OCI-LY1 (cell line): ENCODE data around the gene PEX7.
"Not testable (repeated sequence)": the region's sequence is repeated elsewhere in the genome, so short reads cannot be mapped to it uniquely, and the experiment has no call there.

Source experiments
- H2AFZ ChIP-seq: fragments of 200-600 bp; sonication (generic), shearing (Covaris generic); 2 replicates; pipeline ENCODE4 v1.6.0; 2014; ENCODE audit warnings: antibody characterized with exemption, mild to moderate bottlenecking, low read length
- H3F3A ChIP-seq: fragments of 200-600 bp; sonication (generic), shearing (Covaris generic); 2 replicates; pipeline ENCODE4 v1.6.0; 2014; ENCODE audit warnings: mild to moderate bottlenecking, antibody characterized with exemption, low read length, moderate library complexity; ENCODE audit not compliant: insufficient read depth
- H3K27ac ChIP-seq: fragments of 200-600 bp; sonication (generic); 2 replicates; pipeline ENCODE4 v1.5.1; 2014; ENCODE audit warnings: low read length, mixed run types, mild to moderate bottlenecking, low read depth; ENCODE audit not compliant: poor library complexity, severe bottlenecking
- H3K27me3 ChIP-seq: fragments of 200-600 bp; sonication (generic); 2 replicates; pipeline ENCODE4 v1.6.0; 2014; ENCODE audit warnings: antibody characterized with exemption, mild to moderate bottlenecking, low read length, moderate library complexity; ENCODE audit not compliant: insufficient read depth
- H3K36me3 ChIP-seq: fragments of 200-600 bp; sonication (generic); 2 replicates; pipeline ENCODE4 v1.6.1; 2014; ENCODE audit warnings: mild to moderate bottlenecking, antibody characterized with exemption, low read length, moderate library complexity, mixed read lengths; ENCODE audit not compliant: insufficient read depth
- H3K4me1 ChIP-seq: fragments of 200-600 bp; sonication (generic); 2 replicates; pipeline ENCODE4 v1.5.1; 2014; ENCODE audit warnings: mild to moderate bottlenecking, low read length, moderate library complexity; ENCODE audit not compliant: insufficient read depth, severe bottlenecking
- H3K4me2 ChIP-seq: fragments of 200-600 bp; sonication (generic), shearing (Covaris generic); 2 replicates; pipeline ENCODE4 v1.6.1; 2014; ENCODE audit warnings: low read length
- H3K4me3 ChIP-seq: fragments of 200-600 bp; sonication (generic); 2 replicates; pipeline ENCODE4 v1.5.1; 2014; ENCODE audit warnings: low read length, low read depth, mild to moderate bottlenecking, mixed read lengths; ENCODE audit not compliant: poor library complexity, severe bottlenecking
- H3K79me2 ChIP-seq: fragments of 200-600 bp; shearing (Covaris generic); 2 replicates; pipeline ENCODE4 v1.6.1; 2016; ENCODE audit warnings: mixed run types, low read length, mixed read lengths; ENCODE audit not compliant: insufficient read depth
- H3K9ac ChIP-seq: fragments of 200-600 bp; sonication (generic), shearing (Covaris generic); 2 replicates; pipeline ENCODE4 v1.6.1; 2014; ENCODE audit warnings: mild to moderate bottlenecking, low read length, mixed read lengths
- H3K9me2 ChIP-seq: fragments of 200-600 bp; sonication (generic), shearing (Covaris generic); 2 replicates; pipeline ENCODE4 v1.6.1; 2014; ENCODE audit warnings: low read depth, mild to moderate bottlenecking, low read length, mixed read lengths
- H3K9me3 ChIP-seq: fragments of 200-600 bp; shearing (Covaris generic); 2 replicates; pipeline ENCODE4 v1.6.1; 2014; ENCODE audit warnings: low read length, mixed read lengths
- H4K20me1 ChIP-seq: fragments of 200-600 bp; sonication (generic), shearing (Covaris generic); 2 replicates; pipeline ENCODE4 v1.6.0; 2016; ENCODE audit warnings: mild to moderate bottlenecking, low read length; ENCODE audit not compliant: insufficient read depth
- CTCF ChIP-seq: fragments of 200-600 bp; sonication (generic), shearing (Covaris generic); IDR thresholded peaks from 2 replicates; pipeline ENCODE4 v1.5.1; 2017; ENCODE audit warnings: mild to moderate bottlenecking, antibody characterized with exemption, low read length, moderate library complexity, mixed read lengths
- EZH2 ChIP-seq: fragments of 200-600 bp; sonication (generic), shearing (Covaris generic); IDR thresholded peaks from 2 replicates; pipeline ENCODE4 v1.8.0; 2017; ENCODE audit warnings: borderline replicate concordance, mixed run types, mild to moderate bottlenecking, antibody characterized with exemption, low read length, moderate library complexity, mixed read lengths

PEX7 gene

GRCh38 chr6:136958168-136958567 lies 135.8 kb downstream of the PEX7 start:
- no peaks in the 10 kb centered on the region for H3K9me3 ChIP-seq
- H3K4me2 ChIP-seq: no peak overlapping the region
- no peaks in the 10 kb centered on the region for H3K9me2 ChIP-seq
- no peak overlapping the region for H3K9ac ChIP-seq
- H2AFZ ChIP-seq: no peak overlapping the region
- no peaks in the 10 kb centered on the region for H3K27me3 ChIP-seq
- no peak overlapping the region for H3K27ac ChIP-seq
- no peaks in the 10 kb centered on the region for H3F3A ChIP-seq
- H4K20me1 ChIP-seq: no peaks in the 10 kb centered on the region
- H3K36me3 ChIP-seq: no peaks in the 10 kb centered on the region
- H3K4me3 ChIP-seq: no peak overlapping the region
- H3K79me2 ChIP-seq: no peaks in the 10 kb centered on the region
- peaks cover 8% of the 10 kb centered on the region for H3K4me1 ChIP-seq
- no peak for TF ChIP-seq CTCF
- TF ChIP-seq EZH2: no peak

- no peak overlapping the region for H3K9ac ChIP-seq
- no peak overlapping the region for H3K27ac ChIP-seq
- TF ChIP-seq EZH2 (no peak), CTCF (no peak)
- H3K79me2 ChIP-seq: no peaks in the 10 kb centered on the region
- no peaks in the 10 kb centered on the region for H3K9me2 ChIP-seq
- no peak overlapping the region for H3K4me2 ChIP-seq
- no peaks in the 10 kb centered on the region for H3K9me3 ChIP-seq
- no peaks in the 10 kb centered on the region for H3F3A ChIP-seq
- H3K36me3 ChIP-seq: no peaks in the 10 kb centered on the region
- no peaks in the 10 kb centered on the region for H3K27me3 ChIP-seq
- peaks cover 8% of the 10 kb centered on the region for H3K4me1 ChIP-seq
- no peak overlapping the region for H2AFZ ChIP-seq
- no peaks in the 10 kb centered on the region for H4K20me1 ChIP-seq
- no peak overlapping the region for H3K4me3 ChIP-seq
Measured at GRCh38 chr6:136959471-136959891, 137.1 kb downstream of the PEX7 start.

- H3K9me2 ChIP-seq, H3K36me3 ChIP-seq, H3K27me3 ChIP-seq, H4K20me1 ChIP-seq, H3K9me3 ChIP-seq, H3K4me2 ChIP-seq, H3F3A ChIP-seq, H3K79me2 ChIP-seq, H2AFZ ChIP-seq, H3K9ac ChIP-seq, H3K4me1 ChIP-seq, H3K4me3 ChIP-seq, H3K27ac ChIP-seq: not testable (repeated sequence)
Measured at GRCh38 chr6:136959935-136960334, 137.5 kb downstream of the PEX7 start.

- H3K9me3 ChIP-seq: no peaks in the 10 kb centered on the region
- no peak overlapping the region for H2AFZ ChIP-seq
- no peaks in the 10 kb centered on the region for H3K79me2 ChIP-seq
- peaks cover 8% of the 10 kb centered on the region for H3K4me1 ChIP-seq
- no peaks in the 10 kb centered on the region for H3K27me3 ChIP-seq
- no peaks in the 10 kb centered on the region for H3K9me2 ChIP-seq
- H3K4me3 ChIP-seq: no peak overlapping the region
- no peak overlapping the region for H3K27ac ChIP-seq
- no peak overlapping the region for H3K4me2 ChIP-seq
- no peaks in the 10 kb centered on the region for H3F3A ChIP-seq
- H4K20me1 ChIP-seq: no peaks in the 10 kb centered on the region
- H3K9ac ChIP-seq: no peak overlapping the region
- H3K36me3 ChIP-seq: no peaks in the 10 kb centered on the region
- TF ChIP-seq CTCF: no peak
- no peak for TF ChIP-seq EZH2
Measured at GRCh38 chr6:136960781-136961180, 138.4 kb downstream of the PEX7 start.
